HG03060 (cell line): ENCODE measurements around the gene ACTG2.
"Not testable (repeated sequence)": the region's sequence is repeated elsewhere in the genome, so short reads cannot be mapped to it uniquely, and the experiment has no call there.

Experiments used
- ATAC-seq: cut with Tn5 transposase; IDR thresholded peaks from one replicate; pipeline ENCODE4 v1.9.1; 2021; ENCODE audit warnings: low read depth, moderate number of reproducible peaks; ENCODE audit not compliant: unreplicated experiment

The ACTG2 gene

GRCh38 chr2:73892631-73893329, at the start of gene ACTG2:
TSS of gene ACTG2 (plus strand) at chr2:73893008. CDS start at chr2:73901312, 8,304 bp downstream.
- ATAC-seq, result no peak

GRCh38 chr2:73844087-73844486, 48.7 kb upstream of the ACTG2 start:
- no peak for ATAC-seq

DNA sequence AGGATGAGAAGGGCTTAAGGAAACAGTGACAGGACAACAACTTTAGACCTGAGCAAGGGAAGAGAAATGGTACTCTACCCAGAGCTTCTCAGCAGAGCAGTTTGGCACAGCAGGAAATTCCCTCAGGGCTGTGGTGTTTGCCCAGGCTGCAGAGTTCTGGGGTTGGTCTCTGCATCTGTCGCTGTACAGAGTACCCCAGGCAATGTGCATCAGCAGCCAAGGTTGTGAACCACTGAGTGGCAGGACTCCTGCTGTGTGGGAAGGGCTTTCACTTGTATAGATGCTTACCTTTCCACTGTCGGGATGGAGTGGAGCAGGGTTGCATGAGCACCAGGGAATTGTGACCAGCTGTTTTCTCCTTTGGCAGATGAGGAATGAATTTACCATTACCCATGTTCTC, 42.8 kb upstream of the ACTG2 start:
- ATAC-seq, result no peak

DNA sequence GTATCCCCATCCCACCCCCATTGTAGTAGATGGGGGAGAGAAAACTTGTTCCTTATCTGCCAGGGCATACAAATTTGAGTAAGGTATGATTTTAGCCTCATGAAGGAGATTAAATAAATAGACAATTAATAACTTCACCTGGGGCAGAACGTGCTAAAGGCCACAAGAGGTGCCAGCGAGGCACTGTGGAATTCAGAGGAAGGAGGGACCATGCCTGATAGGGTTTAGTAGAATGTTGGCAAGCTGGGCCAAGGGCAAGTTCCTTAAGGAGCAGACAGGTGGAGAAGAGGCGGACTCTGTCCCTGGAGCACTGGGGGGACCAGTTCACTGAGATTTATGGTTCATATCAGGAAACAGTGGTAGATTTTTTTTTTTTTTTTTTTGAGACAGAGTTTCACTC, 41.5 kb upstream of the ACTG2 start:
- ATAC-seq, result no peak

DNA sequence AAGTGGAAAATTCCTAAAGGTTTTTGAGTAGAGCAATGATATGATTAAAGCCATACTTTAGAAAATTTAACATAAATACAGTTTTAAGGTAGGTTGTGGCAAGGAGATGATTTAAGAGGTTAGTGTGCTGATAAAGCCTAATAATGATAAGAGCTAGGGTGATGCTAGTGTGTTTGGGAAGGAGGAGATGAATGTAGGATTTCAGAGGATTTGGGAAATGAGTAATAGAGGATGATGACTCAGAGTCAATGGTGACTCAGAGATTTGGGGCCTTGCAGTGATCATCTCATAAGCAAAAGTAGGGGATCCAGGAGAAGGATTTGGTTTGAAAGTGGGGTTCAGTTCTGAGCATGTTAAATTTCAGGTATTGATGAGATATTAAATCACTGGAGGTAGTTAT, 40.8 kb upstream of the ACTG2 start:
- no peak for ATAC-seq

GRCh38 chr2:73855526-73855925, 37.3 kb upstream of the ACTG2 start:
- ATAC-seq, result no peak

GRCh38 chr2:73856214-73856613, 36.6 kb upstream of the ACTG2 start:
- no peak for ATAC-seq

DNA sequence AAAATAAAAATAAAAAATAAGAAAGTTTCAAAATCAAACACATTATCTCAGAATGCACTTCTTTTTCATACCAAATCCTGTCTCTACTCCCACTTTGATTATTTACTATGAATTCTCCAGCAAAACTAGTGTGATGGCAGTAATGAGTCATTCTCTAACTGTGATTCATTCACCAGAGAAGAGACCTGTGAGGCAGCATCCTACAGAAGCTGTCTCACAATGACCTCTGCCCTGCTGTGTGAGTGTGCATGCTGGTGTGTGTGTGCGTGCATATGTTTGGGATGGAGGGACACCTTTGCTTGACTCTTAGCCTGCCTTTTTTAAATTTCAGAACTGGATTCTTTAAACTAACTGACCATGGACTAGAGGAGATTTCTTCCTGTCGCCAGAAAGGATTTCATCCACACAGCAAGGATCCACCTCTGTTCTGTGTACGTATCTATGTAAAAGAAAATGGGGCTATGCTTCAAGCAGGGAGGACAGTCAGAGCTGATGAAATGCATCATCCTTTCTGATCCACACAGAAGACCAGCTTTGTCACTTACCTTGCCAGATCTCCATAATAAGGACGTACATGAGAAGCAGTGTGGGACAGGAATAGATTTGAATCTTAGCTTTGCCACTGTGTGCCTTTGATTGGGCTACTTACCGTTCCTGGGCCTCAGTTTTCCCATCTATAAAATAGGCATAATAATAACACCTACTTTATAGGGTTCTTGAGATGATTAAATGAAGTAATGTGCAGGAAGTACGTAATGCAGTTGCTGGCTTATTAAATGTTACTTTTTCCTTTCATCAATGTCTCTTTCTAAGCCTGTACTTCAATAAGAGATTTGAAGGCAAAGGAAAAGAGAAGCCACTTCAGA, 32.9 kb upstream of the ACTG2 start:
- ATAC-seq, result no peak

GRCh38 chr2:73862987-73863386, 29.8 kb upstream of the ACTG2 start:
- no peak for ATAC-seq

GRCh38 chr2:73868204-73868978, 24.4 kb upstream of the ACTG2 start:
- ATAC-seq, result no peak

DNA sequence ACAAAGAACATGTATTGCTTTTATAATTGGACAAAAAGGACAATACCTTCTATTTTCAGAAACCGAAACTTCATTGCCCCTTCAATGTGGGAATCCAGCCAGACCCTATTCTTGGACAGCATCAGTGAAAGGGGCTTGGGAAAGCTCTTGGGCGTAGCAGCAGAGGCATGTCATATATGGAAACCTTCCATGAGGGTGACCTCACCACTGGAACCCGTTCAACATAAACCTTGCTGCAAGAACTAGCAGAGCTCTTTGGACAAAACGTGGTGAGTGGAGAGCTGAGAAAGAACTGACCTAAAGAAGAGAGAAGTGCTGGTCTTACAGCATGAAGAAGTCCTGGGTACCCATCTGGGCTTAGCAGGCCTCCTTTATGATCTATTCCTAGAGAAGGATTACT, 22.7 kb upstream of the ACTG2 start:
- ATAC-seq, result no peak

DNA sequence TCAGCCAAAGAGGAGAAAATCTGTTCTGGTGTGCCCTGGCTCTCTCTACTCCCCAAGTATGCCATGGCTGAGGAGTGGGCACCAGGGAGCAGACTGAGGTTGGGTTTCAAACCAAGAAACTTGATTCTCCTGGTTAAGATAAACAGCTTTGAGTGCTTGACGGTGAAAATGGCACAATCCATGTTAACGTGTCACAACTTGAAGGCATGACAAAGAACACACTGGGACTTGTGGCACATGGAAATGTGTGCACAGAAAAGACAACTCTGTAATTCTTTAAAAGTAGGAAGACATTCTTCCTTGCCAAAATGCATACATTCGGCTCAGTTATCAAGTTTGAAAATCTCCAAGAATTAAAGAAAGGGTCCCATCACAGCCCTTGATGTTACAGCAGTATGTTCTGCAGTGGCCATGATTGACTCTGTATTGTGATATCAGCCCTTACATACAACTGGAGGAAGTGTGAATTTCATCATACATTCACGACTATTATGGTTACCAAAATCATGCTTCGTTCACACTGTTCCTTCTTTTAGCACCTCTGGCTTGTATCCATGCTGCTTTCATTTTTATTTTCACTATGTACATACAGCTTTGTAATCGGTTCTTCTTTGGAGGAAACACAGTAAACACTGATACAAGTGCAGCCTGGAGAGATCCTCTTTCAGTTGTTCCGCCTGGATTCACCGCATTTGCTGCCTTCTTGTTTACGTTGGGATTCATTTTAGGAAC, 15.6 kb upstream of the ACTG2 start:
- no peak for ATAC-seq

DNA sequence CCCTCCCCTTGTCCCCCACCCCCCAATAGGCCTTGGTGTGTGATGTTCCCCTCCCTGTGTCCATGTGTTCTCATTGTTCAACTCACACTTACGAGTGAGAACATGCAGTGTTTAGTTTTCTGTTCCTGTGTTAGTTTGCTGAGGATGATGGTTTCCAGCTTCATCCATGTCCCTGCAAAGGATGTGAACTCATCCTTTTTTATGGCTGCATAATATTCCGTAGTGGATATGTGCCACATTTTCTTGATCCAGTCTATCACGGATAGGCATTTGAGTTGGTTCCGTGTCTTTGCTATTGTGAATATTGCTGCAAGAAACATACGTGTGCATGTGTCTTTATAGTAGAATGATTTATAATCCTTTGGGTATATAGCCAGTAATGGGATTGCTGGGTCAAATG, 14.8 kb upstream of the ACTG2 start:
- ATAC-seq, result not testable (repeated sequence)

DNA sequence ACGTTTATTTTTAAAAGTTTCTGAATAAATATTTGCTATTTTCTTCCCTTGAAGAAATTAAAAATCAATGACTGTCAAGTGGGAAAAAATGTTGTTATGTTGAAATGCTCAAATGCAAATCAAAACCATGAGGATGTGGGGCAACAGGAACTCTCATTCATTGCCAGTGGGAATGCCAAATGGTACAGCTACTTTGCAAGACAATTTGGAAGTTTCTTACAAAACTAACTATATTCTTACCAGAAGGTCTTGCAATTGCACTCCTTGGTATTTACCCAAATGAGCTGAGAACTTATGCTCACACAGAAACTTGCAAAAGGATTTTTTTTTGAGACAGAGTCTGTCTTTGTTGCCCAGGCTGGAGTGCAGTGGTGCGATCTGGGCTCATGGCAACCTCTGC, 7.4 kb upstream of the ACTG2 start:
- no peak for ATAC-seq

DNA sequence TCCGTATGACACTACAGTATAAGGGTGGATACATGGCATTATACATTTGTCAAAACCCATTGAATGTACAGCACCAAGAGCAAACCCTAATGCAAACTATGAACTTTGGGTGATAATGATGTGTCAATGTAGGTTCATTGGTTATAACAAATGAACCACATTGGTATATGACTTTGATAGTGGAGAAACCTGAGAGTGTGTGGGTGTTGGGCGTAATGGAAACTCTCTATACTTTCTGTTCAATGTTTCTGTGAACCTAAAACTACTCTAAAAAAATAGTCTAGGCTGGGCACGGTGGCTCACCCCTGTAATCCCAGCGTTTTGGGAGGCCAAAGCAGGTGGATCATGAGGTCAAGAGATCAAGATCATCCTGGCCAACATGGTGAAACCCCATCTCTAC, 6.5 kb upstream of the ACTG2 start:
- ATAC-seq, result no peak

DNA sequence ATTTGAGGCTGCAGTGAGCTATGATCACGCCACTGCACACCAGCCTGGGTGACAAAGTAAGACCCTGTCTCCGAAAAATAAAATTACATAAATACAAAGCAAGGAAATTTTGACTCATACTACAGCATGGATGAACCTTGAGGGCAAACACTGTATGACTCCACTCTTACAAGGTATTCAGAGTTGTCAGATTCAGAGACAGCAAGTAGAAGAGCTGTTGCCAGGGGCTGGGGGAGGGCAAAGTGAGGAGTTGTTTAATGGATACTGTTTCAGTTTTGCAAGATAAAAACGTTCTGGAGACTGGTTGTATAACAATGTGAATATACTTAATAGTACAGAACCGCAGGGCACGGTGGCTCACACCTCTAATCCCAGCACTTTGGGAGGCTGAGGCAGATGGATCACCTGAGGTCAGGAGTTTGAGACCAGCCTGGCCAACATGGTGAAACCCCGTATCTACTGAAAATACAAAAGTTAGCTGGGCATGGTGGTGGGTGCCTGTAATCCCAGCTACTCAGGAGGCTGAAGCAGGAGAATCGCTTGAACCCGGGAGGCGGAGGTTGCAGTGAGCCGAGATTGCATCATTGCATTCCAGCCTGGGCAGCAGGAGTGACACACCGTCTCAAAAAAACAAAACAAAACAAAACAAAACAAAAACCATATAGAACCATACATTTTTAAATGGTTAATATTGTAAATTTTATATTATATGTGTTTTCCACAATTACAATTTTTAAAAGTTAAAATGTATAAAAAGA, 5.0 kb upstream of the ACTG2 start:
- ATAC-seq, result not testable (repeated sequence)

GRCh38 chr2:73888388-73888787, 4.4 kb upstream of the ACTG2 start:
- ATAC-seq, result no peak

DNA sequence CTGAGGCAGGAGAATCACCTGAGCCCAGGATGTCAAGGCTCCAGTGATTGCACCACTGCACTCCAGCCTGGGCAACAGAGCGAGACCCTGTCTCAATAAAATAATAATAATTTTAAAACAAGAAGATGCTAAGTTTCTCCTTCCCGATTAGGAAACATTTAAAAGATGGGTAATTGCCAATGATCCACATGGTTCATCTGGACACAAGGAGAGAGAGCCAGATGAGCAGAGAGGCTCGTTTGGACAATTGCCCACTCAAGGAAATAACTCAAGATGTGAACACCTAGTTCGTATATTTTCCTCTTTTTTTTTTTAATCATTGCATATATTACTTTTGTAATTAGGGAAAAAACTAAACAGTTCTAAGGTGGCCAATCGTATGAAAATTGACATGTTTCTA, 3.6 kb upstream of the ACTG2 start:
- ATAC-seq, result no peak

GRCh38 chr2:73890301-73891092, 2.3 kb upstream of the ACTG2 start:
- ATAC-seq, result no peak
